K562 (cell line): ENCODE results near the gene OR2B3. TPM values are rescaled to one million over a fixed set of nuclear protein-coding genes. Genes with fewer than 3 reads are reported as not detected.

Experiments
- KLF6 ChIP-seq: fragments of 250-450 bp; sonication (Bioruptor Pico); IDR thresholded peaks from 2 replicates; pipeline ENCODE4 v1.4.0; 2020; ENCODE audit warnings: mild to moderate bottlenecking, moderate library complexity, borderline replicate concordance
- RFX1 ChIP-seq: fragments of 450-650 bp; IDR thresholded peaks from 2 replicates; pipeline ENCODE4 v1.6.1; 2016; ENCODE audit warnings: mild to moderate bottlenecking, moderate library complexity
- YY1 ChIP-seq, 3 experiments: IDR thresholded peaks; 2 replicates each; pipeline ENCODE4 v1.6.1; 2011; ENCODE audit warnings: low read length in 2 of 3, mild to moderate bottlenecking in 2 of 3, moderate library complexity in 2 of 3, borderline replicate concordance in 1 of 3, control low read depth in 1 of 3, low read depth in 1 of 3; ENCODE audit not compliant: insufficient read depth in 3 of 3, insufficient replicate concordance in 2 of 3, control insufficient read depth in 1 of 3, insufficient read length in 1 of 3; ENCODE audit errors: extremely low read depth in 1 of 3
- ZFP91 ChIP-seq: sonication (generic); formaldehyde crosslinking; IDR thresholded peaks from 2 replicates; pipeline ENCODE4 v1.8.0; 2022; ENCODE audit warnings: mild to moderate bottlenecking, missing genetic modification reagents
- ZNF592 ChIP-seq: fragments of 450-650 bp; IDR thresholded peaks from 2 replicates; pipeline ENCODE4 v1.6.1; 2017; ENCODE audit warnings: antibody characterized with exemption, mild to moderate bottlenecking
- polyA plus RNA-seq, 8 experiments: library from polyadenylated mRNA; depleted of rRNA in 4 of 8; stranded (reverse) in 5 of 8; unstranded in 3 of 8; fragments of >200 nt; fragmentation: Nextera tagmentation in 2 of 8; fragmentation: Illumina TruSeq in 1 of 8; extraction: Ambion mirVana in 2 of 8; extraction: Trizol in 1 of 8; gene quantifications; 2 replicates each; pipeline versions ENCODE4 v1.2.1 to v1.2.3, GENCODE V29; 2011 to 2014; ENCODE audit warnings: inconsistent platforms in 1 of 8, missing spikeins in 1 of 8
- total RNA-seq, 7 experiments: library from RNA; depleted of rRNA in 6 of 7; stranded (reverse); fragments of >200 nt in 6 of 7; fragmentation: Illumina TruSeq in 2 of 7; extraction: Trizol in 2 of 7; gene quantifications; 2 replicates each; pipeline versions ENCODE4 v1.2.1 to v1.2.3, GENCODE V29; 2011 to 2021; ENCODE audit warnings: low replicate concordance in 1 of 7

The OR2B3 gene
- total and polyA plus RNA-seq, 9 of the 15 experiments (the other 6 are each of a cell fraction or from before 2014, with no cell fraction given): not detected

- TF ChIP-seq YY1 (IDR thresholded peaks at IDR 0.05; ENCODE audit: borderline replicate concordance in 1 of 3, control insufficient read depth in 1 of 3, extremely low read depth in 1 of 3, insufficient read depth in 3 of 3, insufficient read length in 1 of 3, insufficient replicate concordance in 2 of 3, low read depth in 1 of 3, low read length in 2 of 3) (no peak), ZFP91 (no peak), ZNF592 (no peak), RFX1 (no peak), KLF6 (no peak)
These were observed 4.7 kb downstream of the OR2B3 start (continued) for GRCh38 chr6:29082457-29082856.
